GM21423 (cell line): ENCODE measurements around the gene CDC42SE1.
"Not testable (repeated sequence)": the region's sequence is repeated elsewhere in the genome, so short reads cannot be mapped to it uniquely, and the experiment has no call there.

Experiments
- ATAC-seq: cut with Tn5 transposase; IDR thresholded peaks from one replicate; pipeline ENCODE4 v1.9.1; 2021; ENCODE audit warnings: mild to moderate bottlenecking, moderate library complexity; ENCODE audit not compliant: unreplicated experiment

The CDC42SE1 gene

DNA sequence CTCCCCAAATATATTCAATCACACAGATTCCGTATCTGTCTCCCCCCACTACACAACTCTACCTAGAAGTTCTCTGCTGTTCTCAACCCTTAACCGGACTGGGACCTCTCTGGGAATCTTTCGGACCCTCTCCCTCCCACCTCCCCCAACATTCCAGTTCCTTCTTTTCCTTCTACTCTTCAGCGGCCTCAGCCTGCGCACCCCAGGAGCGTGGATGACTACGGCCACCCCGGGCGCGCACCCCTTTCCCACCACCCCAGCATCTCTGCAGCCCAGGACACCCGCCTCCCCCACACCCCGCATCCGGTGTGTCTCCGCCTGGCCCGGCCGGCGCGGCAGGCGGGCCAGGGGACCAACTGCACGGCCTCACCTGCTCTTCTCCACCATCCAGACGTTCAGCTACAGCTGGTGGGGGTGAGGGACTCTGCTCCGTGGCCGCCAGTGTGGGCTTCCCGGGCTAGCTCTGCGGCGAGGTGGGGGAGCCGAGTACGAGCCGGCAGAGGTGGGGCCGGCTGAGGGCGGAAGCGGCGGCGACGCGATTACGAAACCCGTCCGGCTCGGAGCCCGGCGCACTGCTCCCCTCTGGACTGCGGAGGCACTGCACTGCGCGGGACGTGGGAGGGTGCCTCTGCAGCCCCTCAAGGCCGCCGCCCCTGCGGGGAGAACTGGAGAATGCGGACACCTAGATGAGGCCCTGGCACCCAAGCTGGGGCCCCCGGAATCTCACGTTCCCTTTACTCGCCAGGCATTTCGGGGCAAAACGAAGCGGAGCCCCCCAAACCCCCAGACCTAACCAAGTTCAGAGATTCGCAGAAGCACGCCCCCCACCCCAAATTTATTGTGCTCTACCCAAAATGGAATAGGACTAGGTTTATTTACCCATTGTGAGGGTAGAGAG, at the start of gene CDC42SE1:
TSS of gene CDC42SE1 (minus strand) at position 514 of the 898 bp plus-strand sequence. CDS start 3,892 bp downstream, outside the sequence.
- peak; percentile 64 for ATAC-seq

DNA sequence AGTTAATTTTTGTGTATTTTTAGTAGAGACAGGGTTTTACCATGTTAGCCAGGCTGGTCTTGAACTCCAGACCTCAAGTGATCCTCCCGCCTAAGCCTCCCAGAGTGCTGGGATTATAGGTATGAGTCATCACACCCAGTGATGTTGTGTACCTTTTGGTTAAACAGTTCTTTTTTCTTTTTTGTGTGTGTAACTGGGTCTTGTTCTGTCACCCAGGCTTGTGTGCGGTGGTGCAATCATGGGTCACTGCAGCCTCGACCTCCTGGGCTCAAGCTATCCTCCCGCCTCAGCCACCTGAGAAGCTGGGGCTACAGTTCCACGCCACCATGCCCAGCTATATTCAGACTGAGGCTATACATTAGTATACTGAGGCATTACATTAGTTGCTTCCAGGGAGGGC, 48.9 kb upstream of the CDC42SE1 start:
- no peak for ATAC-seq

DNA sequence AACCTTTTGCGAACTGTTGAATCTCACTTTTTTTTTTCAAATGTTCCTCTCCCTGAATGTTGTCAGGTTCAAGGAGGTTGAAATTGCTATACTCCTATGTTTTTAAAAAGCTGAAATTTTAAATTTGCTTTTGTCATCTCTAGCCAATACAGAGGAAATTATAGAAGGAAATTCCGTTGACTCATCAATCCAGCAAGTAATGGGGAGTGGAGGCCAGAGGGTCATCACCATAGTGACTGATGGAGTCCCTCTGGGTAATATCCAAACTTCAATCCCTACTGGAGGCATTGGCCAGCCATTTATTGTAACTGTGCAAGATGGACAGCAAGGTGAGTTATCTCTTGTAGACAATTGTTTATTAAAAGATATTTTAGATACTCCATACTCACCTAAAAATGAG, 47.5 kb upstream of the CDC42SE1 start:
- ATAC-seq = no peak

GRCh38 chr1:151104630-151105029, 45.2 kb upstream of the CDC42SE1 start:
- ATAC-seq = no peak

DNA sequence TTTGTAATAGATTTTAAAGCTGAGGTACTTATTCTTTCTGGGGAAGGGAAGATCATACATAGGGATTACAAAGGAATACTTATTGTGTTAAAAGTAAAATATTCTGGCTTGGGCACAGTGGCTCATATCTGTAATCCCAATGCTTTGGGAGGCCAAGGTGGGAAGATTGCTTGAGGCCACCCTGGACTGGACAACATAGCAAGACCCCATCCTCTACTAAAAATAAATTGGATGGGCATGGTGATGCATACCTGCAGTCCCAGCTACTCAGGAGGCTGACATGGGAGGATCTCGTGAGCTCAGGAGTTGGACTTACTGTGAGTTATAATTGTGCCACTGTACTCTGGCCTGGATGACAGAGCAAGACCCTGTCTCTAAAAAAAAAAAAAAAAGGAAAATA, 38.7 kb upstream of the CDC42SE1 start:
- ATAC-seq = no peak

DNA sequence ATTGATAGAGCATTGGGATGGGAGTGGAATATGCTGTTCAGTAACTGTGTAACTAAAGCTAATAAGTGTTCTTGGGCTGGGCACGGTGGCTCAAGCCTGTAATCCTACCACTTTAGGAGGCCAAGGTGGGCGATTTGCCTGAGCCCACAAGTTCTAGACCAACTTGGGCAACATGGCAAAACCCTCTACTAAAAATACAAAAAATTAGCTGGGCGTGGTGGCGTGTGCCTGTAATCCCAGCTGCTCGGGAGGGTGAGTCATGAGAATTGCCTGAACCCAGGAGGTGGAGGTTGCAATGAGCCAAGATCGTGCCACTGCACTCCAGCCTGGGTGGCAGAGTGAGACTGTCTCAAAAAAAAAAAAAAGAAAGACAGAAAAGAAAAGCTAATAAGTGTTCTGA, 38.0 kb upstream of the CDC42SE1 start:
- not testable (repeated sequence) for ATAC-seq

DNA sequence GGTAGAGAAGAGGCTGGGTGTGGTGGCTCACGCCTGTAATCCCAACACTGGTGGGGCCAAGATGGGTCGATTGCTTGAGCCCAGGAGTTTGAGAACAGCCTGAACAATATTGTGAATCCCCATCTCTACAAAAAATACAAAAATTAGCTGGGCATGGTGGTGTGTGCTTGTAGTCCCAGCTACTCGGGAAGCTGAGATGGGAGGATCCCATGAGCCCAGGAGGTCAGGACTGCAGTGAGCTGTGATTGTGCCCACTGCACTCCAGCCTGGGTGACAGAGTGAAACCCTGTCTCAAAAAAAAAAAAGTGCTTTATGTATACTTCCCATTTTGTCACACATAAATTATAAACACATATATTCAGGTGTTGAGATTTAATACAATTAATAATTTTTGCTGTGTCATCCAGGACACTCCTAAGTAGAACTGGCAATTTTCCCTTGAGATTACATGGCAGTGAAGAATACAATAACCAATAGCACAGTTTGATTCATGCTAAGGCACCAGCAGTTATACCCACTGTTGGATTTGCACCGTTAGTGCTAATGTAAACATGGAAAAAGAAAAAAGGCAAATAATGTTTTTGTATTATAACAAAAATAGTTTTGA, 26.6 kb upstream of the CDC42SE1 start:
- no peak for ATAC-seq

- no peak for ATAC-seq
Measured at GRCh38 chr1:151072224-151072623, 12.8 kb upstream of the CDC42SE1 start.

- peak; percentile 77 for ATAC-seq
Measured at GRCh38 chr1:151070474-151071276, 11.3 kb upstream of the CDC42SE1 start, which contains the start of gene GABPB2. GABPB2 (plus strand) TSS chr1:151070761; CDS start chr1:151088190, 17,429 bp downstream.

DNA sequence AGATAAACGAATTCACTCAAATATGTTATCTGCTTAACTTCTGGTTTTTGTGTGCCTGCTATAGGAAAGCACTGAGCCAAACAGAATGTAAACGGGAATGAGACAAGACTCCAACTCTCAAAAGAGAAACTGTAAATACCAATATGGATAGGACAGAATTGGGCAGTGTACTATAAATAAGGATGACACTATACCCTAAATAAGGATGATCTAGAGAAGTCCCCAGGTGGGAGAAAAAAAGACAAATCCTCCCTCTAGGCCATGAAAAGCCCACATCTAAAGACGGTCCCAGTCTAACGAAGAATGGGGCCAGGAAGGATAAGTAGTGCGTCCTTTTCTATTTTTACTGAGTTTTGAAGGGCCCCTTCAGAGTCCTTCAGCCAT, 9.7 kb upstream of the CDC42SE1 start:
- ATAC-seq = no peak

DNA sequence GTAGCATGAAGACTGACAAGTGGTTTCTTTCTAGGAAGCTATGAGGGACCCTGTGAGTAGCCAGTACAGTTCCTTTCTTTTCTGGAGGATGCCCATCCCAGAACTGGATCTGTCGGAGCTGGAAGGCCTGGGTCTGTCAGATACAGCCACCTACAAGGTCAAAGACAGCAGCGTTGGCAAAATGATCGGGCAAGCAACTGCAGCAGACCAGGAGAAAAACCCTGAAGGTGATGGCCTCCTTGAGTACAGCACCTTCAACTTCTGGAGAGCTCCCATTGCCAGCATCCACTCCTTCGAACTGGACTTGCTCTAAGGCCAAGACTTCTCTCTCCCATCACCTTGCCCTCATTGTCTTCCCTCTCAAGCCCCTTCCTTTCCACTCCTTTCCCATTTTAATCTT, 7.8 kb upstream of the CDC42SE1 start:
- ATAC-seq = no peak

DNA sequence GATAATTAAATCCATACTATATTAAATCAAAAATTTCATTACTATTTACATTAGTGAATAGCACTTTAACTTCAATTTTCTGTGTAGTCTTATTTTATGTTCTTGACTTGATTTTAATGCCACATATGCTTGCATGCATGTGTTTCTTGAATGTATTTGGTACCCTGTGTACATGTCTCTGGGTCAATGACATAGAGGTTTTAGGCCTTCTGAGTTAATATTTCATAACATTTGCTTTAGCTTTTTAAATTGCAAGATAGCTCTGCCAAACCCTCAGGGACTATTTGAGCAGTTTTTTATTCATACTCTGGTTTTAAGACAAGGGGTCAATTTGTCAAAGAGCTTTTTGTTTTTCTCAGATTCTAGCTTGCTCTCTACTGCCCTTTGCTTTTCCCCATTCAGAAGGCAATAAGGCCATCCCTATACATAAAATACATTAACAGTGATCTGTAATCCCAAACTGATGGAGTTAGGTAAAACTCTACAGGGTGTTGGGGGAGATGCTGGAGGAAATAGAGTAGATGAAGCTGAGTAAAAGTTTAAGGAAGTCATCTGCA, 5.7 kb upstream of the CDC42SE1 start:
- no peak for ATAC-seq

- ATAC-seq = no peak
Measured at GRCh38 chr1:151062741-151063371, 3.4 kb upstream of the CDC42SE1 start.

DNA sequence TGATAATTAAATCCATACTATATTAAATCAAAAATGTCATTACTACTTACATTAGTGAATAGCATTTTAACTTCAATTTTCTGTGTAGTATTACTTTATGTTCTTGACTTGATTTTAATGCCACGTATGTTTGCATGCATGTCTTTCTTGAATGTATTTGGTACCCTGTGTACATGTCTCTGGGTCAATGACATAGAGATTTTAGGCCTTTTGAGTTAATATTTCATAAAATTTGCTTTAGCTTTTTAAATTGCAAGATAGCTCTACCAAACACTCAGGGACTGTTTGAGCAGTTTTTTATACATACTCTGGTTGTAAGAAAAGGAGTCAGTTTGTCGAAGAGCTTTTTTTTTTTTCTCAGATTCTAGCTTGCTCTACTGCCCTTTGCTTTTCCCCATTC, 2.3 kb upstream of the CDC42SE1 start:
- no peak for ATAC-seq

- no peak for ATAC-seq
Measured at GRCh38 chr1:151060657-151061421, 1.4 kb upstream of the CDC42SE1 start.

DNA sequence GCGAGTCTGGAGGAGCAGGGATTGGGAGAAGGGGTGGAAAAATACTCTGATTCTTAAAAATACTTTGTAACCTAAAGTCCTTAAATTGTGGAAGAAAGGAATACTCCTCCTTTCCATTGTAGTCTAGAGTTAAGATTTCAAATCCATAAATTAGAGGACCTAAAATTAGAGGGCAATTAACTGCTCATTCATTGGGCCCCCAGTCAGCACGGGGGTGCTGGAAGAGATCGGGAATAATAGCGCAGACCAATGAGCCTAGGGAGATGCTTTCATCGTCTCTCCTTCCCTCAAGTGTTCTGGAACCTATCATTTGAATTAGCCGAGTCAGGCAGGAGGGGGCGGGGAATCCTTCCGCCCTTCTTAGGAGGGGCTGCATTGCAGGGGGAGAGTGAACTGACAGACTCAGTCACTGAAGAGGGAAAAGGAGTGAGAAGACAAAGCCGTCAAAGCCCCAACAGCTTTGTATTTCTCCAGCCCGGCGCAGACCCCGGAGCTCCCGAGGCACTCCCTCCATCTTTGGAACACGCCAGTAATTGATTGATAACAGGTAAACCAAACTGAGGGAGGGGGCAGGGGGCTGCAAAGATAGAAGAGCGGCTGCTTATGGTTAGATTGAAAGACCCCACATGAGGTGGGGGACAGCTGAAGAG, 710 bp upstream of the CDC42SE1 start, which contains the start of gene MLLT11:
TSS of gene MLLT11 (plus strand) at position 391 of the 650 bp plus-strand sequence. CDS start 6,828 bp downstream, outside the sequence.
- no peak for ATAC-seq

GRCh38 chr1:151058692-151059091, 730 bp downstream of the CDC42SE1 start:
- no peak for ATAC-seq

GRCh38 chr1:151056149-151056548, 3.3 kb downstream of the CDC42SE1 start:
- ATAC-seq = no peak

- no peak for ATAC-seq
Measured at GRCh38 chr1:151055581-151055980, 3.8 kb downstream of the CDC42SE1 start.
